Suppressor macrophage treated with lipopolysaccharide for 1 hour (primary cell): ENCODE results near the gene INPP5B.
"Not testable (repeated sequence)": the region's sequence is repeated elsewhere in the genome, so short reads cannot be mapped to it uniquely, and the experiment has no call there.

ENCODE experiments used
- DNase-seq, 3 donors: peaks; one replicate each; pipeline ENCODE4 v3.0.0-alpha.2; 2020 to 2022

INPP5B gene

GRCh38 chr1:37910886-37911285 is 36.0 kb downstream of the INPP5B start:
- not testable (repeated sequence) for DNase-seq

GRCh38 chr1:37908531-37908930 is 38.3 kb downstream of the INPP5B start:
- not testable (repeated sequence) for DNase-seq

GRCh38 chr1:37907416-37908125 is 39.3 kb downstream of the INPP5B start:
- not testable (repeated sequence) for DNase-seq

- not testable (repeated sequence) for DNase-seq
Measured at GRCh38 chr1:37906591-37906990, 40.3 kb downstream of the INPP5B start.

GRCh38 chr1:37905727-37906126 is 41.1 kb downstream of the INPP5B start:
- DNase-seq: no peak

GRCh38 chr1:37903921-37904320 is 42.9 kb downstream of the INPP5B start:
- DNase-seq: not testable (repeated sequence)

- DNase-seq: no peak
Measured at GRCh38 chr1:37902983-37903382, 43.9 kb downstream of the INPP5B start.

GRCh38 chr1:37901893-37902225 is 45.0 kb downstream of the INPP5B start:
- DNase-seq: no peak

- peak; percentile 73 to 87 (median 83) for DNase-seq
Measured at GRCh38 chr1:37901191-37901892, 45.5 kb downstream of the INPP5B start.

- DNase-seq: not testable (repeated sequence)
Measured at GRCh38 chr1:37897563-37897962, 49.3 kb downstream of the INPP5B start.

GRCh38 chr1:37893673-37894072 is 53.2 kb downstream of the INPP5B start:
- peak in 2 of 3 donors; percentile 11 to 20 for DNase-seq

GRCh38 chr1:37892151-37893047 is 54.5 kb downstream of the INPP5B start:
- no peak for DNase-seq

- peak; percentile 48 to 72 (median 68) for DNase-seq
Measured at GRCh38 chr1:37890378-37891014, 56.4 kb downstream of the INPP5B start.

- no peak for DNase-seq
Measured at GRCh38 chr1:37888022-37888700, 58.7 kb downstream of the INPP5B start.

GRCh38 chr1:37884145-37884544 is 62.7 kb downstream of the INPP5B start:
- DNase-seq: no peak

GRCh38 chr1:37883671-37884070 is 63.2 kb downstream of the INPP5B start:
- peak in 2 of 3 donors; percentile 5 to 14 for DNase-seq

- DNase-seq: no peak
Measured at GRCh38 chr1:37879865-37880264, 67.0 kb downstream of the INPP5B start.

- no peak for DNase-seq
Measured at GRCh38 chr1:37878071-37878470, 68.8 kb downstream of the INPP5B start.

- DNase-seq: peak; percentile 22 to 34 (median 28)
Measured at GRCh38 chr1:37875833-37876232, 71.0 kb downstream of the INPP5B start.

GRCh38 chr1:37872692-37873091 is 74.2 kb downstream of the INPP5B start:
- no peak for DNase-seq

- DNase-seq: no peak
Measured at GRCh38 chr1:37868466-37868865, 78.4 kb downstream of the INPP5B start.

- no peak for DNase-seq
Measured at GRCh38 chr1:37867784-37868183, 79.1 kb downstream of the INPP5B start.
